Measurements from ENCODE around the gene LGALS1.
"Not testable (repeated sequence)": the region's sequence is repeated elsewhere in the genome, so short reads cannot be mapped to it uniquely, and the experiment has no call there.

The LGALS1 gene

DNA sequence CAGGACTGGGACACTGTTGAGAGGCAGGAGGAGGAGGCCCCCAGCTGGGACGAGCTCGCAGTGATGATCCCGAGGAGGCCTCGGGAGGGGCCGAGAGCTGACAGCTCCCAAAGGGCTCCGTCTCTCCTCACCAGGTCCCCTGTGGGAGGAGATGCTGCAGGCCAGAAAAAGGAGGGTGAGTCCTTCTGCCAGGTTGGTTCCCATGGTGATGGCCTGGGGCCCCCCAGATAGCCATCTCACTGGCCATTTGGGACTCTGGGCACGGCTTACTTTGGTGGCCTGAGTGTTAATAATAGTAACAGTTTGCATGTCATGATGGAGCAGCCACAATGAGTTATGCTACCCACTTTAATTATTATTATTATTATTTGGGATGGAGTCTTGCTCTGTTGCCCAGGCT is 40.3 kb downstream of the LGALS1 start:
- POLR2A ChIA-PET (ENCODE audit: low non-redundant PET) = interaction anchor here (0.5 kb wide), 1 partner anchor 61 kb away, joined by 3 read pairs; no protein-coding TSS in a partner anchor
- CTCF ChIA-PET = interaction anchor here (0.7 kb wide), 1 partner anchor 9 kb away, joined by 3 read pairs; no protein-coding TSS in a partner anchor

DNA sequence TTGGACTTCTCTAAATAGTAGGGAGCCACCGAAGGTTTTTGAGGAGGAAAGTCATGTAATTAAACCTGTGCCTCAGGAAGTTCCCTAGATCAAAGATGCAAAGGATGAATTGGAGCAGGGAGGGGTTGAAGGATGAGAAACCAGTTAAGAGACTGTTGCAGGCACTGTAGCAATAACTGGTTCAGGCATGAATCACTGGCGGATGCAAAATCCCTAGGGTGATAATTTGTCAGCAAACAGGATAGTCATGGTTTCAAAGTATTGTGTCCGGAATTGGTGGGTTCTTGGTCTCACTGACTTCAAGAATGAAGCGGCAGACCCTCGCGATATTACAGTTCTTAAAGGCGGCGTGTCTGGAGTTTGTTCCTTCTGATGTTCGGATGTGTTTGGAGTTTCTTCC is 41.3 kb downstream of the LGALS1 start:
- no peak overlapping the region for H3K27ac ChIP-seq
- TF ChIP-seq, protein P1, sequence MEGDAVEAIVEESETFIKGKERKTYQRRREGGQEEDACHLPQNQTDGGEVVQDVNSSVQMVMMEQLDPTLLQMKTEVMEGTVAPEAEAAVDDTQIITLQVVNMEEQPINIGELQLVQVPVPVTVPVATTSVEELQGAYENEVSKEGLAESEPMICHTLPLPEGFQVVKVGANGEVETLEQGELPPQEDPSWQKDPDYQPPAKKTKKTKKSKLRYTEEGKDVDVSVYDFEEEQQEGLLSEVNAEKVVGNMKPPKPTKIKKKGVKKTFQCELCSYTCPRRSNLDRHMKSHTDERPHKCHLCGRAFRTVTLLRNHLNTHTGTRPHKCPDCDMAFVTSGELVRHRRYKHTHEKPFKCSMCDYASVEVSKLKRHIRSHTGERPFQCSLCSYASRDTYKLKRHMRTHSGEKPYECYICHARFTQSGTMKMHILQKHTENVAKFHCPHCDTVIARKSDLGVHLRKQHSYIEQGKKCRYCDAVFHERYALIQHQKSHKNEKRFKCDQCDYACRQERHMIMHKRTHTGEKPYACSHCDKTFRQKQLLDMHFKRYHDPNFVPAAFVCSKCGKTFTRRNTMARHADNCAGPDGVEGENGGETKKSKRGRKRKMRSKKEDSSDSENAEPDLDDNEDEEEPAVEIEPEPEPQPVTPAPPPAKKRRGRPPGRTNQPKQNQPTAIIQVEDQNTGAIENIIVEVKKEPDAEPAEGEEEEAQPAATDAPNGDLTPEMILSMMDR (conservative IDR thresholded peaks at IDR 0.05; ENCODE audit: low read depth) = no peak
- ChIA-PET POLR2A (ENCODE audit: low non-redundant PET) (no interaction called here), CTCF (no interaction called here)
- DNase-seq (ENCODE audit: low spot score) = peak; percentile 36

More for the DNA sequence above, 40.3 kb downstream of the LGALS1 start:
- TF ChIP-seq, protein P1 (conservative IDR thresholded peaks at IDR 0.05; ENCODE audit: low read depth) = no peak
- no peak overlapping the region for H3K27ac ChIP-seq
- no peak for DNase-seq (ENCODE audit: low spot score)

DNA sequence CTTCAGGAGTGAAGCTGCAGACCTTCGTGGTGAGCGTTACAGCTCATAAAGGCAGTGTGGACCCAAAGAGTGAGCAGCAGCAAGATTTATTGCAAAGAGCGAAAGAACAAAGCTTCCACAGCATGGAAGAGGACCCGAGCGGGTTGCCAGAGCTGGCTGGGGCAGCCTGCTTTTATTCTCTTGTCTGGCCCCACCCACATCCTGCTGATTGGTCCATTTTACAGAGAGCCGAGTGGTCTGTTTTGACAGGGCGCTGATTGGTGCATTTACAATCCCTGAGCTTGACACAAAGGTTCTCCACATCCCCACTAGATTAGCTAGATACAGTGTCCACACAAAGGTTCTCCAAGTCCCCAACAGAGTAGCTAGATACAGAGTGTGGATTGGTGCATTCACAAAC is 41.8 kb downstream of the LGALS1 start:
- DNase-seq (ENCODE audit: low spot score); POLR2A ChIA-PET (ENCODE audit: low non-redundant PET); H3K27ac ChIP-seq: not testable (repeated sequence)
- CTCF ChIA-PET = interaction anchor here (0.6 kb wide), 1 partner anchor 60 kb away, joined by 3 read pairs; no protein-coding TSS in a partner anchor

DNA sequence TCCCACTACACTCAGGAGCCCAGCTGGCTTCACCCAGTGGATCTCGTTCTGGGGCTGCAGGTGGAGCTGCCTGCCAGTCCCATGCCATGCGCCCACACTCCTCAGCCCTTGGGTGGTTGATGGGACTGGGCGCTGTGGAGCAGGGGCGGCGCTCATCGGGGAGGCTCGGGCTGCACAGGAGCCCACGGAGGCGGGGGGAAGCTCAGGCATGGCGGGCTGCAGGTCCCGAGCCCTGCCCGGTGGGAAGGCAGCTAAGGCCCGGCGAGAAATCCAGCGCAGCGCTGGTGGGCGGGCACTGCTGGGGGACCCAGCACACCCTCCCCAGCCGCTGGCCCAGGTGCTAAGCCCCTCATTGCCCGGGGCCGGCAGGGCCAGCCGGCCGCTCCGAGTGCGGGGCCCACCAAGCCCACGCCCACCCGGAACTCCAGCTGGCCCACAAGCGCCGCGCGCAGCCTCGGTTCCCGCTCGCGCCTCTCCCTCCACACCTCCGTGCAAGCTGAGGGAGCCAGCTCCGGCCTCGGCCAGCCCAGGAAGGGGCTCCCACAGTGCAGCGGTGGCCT is 42.4 kb downstream of the LGALS1 start:
- POLR2A ChIA-PET (ENCODE audit: low non-redundant PET); DNase-seq (ENCODE audit: low spot score); H3K27ac ChIP-seq: not testable (repeated sequence)
- CTCF ChIA-PET = interaction anchor here (0.6 kb wide), 1 partner anchor 61 kb away, joined by 3 read pairs; no protein-coding TSS in a partner anchor

DNA sequence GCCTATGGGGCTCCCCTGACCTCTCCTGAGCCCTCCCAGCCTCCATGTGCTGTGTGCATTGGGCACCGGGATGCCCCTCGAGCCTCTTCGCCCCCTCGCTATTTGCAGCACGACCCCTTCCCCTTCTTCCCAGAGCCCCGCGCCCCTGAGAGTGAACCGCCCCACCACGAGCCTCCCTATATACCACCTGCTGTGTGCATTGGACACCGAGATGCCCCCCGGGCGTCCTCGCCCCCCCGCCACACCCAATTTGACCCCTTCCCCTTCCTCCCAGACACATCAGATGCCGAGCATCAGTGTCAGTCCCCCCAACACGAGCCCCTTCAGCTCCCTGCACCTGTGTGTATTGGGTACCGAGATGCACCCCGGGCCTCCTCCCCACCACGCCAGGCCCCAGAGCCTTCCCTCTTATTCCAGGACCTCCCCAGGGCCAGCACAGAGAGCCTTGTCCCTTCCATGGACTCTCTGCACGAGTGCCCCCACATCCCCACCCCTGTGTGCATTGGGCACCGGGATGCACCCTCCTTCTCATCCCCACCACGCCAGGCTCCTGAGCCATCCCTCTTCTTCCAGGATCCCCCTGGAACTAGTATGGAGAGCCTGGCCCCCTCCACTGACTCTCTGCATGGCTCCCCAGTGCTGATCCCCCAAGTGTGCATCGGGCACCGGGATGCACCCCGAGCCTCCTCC is 50.3 kb downstream of the LGALS1 start:
- ChIA-PET CTCF (no interaction called here), POLR2A (ENCODE audit: low non-redundant PET) (no interaction called here)
- no peak for DNase-seq (ENCODE audit: low spot score)
- no peak overlapping the region for H3K27ac ChIP-seq
- TF ChIP-seq, protein P1 (conservative IDR thresholded peaks at IDR 0.05; ENCODE audit: low read depth) = no peak

DNA sequence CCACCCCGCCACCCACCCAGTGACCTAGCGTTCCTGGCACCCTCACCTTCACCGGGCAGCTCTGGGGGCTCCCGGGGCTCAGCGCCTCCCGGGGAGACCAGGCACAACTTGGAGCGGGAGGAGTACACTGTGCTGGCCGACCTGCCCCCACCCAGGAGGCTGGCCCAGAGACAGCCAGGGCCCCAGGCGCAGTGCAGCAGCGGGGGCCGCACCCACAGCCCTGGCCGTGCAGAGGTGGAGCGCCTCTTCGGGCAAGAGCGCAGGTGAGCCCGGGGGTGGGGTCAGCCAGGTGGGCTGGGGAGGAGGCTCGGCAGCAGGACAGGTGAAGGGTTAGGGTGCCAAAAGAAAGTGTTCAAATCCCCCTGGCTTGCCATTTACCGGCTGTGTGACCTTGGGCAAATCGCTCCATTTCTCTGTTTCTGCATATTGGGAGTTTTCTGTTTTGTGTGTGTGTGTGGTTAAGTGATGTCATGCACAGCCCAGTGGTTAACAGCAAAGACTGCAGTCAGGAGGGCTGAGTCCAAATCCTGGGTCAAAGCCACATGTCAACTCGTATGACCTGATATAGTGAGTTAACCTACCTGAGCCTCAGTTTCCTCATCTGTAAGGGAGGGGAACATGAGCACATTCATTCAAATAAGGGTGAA is 50.9 kb downstream of the LGALS1 start:
- CTCF ChIA-PET = no interaction called here
- TF ChIP-seq, protein P1 (conservative IDR thresholded peaks at IDR 0.05; ENCODE audit: low read depth) = no peak

DNA sequence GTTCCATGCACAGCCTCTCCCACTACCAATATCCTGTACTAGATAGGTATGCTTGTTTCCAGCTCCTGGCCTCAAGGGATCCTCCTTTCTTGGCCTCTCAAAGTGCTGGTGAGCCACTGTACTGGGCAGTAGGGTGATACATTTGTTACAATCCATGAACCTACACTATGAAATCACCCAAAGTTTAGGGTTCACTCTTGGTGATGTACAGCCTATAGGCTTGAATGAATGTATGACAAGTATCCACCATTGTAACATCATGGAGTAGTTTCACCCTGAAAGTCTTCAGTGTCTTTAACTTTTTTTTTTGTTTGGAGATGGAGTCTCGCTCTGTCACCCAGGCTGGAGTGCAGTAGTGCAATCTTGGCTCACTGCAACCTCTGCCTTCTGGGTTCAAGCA is 53.2 kb downstream of the LGALS1 start:
- CTCF ChIA-PET = no interaction called here
- TF ChIP-seq, protein P1 (conservative IDR thresholded peaks at IDR 0.05; ENCODE audit: low read depth) = no peak
- H3K27ac ChIP-seq = no peak overlapping the region
- DNase-seq (ENCODE audit: low spot score) = no peak
- POLR2A ChIA-PET (ENCODE audit: low non-redundant PET) = no interaction called here

More for the DNA sequence above, 50.9 kb downstream of the LGALS1 start:
- H3K27ac ChIP-seq = no peak overlapping the region
- POLR2A ChIA-PET (ENCODE audit: low non-redundant PET) = no interaction called here
- no peak for DNase-seq (ENCODE audit: low spot score)
